HepG2 (cell line): ENCODE data around the gene CNNM3. TPM values are rescaled to one million over a fixed set of nuclear protein-coding genes. Genes with fewer than 3 reads are reported as not detected.
A peak's percentile ranks its signal among the peaks of the same experiment; 100 is the strongest.

ENCODE experiments used
- CBFB ChIP-seq: sonication (generic); formaldehyde crosslinking; IDR thresholded peaks from 2 replicates; pipeline ENCODE4 v1.4.0; 2020; ENCODE audit warnings: missing genetic modification reagents
- HOXA7 ChIP-seq: sonication (generic); formaldehyde crosslinking; IDR thresholded peaks from 2 replicates; pipeline ENCODE4 v1.8.1; 2022; ENCODE audit warnings: mild to moderate bottlenecking, missing genetic modification reagents, moderate library complexity
- LRRFIP1 ChIP-seq: sonication (generic); formaldehyde crosslinking; conservative IDR thresholded peaks from 2 replicates; pipeline ENCODE4 v1.4.0; 2020; ENCODE audit warnings: missing genetic modification reagents
- MED13 ChIP-seq: sonication (generic); formaldehyde crosslinking; IDR thresholded peaks from 2 replicates; pipeline ENCODE4 v1.5.0; 2020; ENCODE audit warnings: missing genetic modification reagents
- XRCC5 ChIP-seq: fragments of 200-400 bp; formaldehyde crosslinking; optimal IDR thresholded peaks from 2 replicates; pipeline ENCODE3; 2017; ENCODE audit warnings: mild to moderate bottlenecking, low read length
- ZFP91 ChIP-seq: sonication (generic); formaldehyde crosslinking; IDR thresholded peaks from 2 replicates; pipeline ENCODE4 v1.9.0; 2022; ENCODE audit warnings: missing genetic modification reagents, mild to moderate bottlenecking, borderline replicate concordance
- ZNF224 ChIP-seq: sonication (generic); formaldehyde crosslinking; IDR thresholded peaks from 2 replicates; pipeline ENCODE4 v1.5.0; 2020; ENCODE audit warnings: mild to moderate bottlenecking, missing genetic modification reagents
- ZNF260 ChIP-seq: sonication (generic); formaldehyde crosslinking; IDR thresholded peaks from 2 replicates; pipeline ENCODE4 v1.4.0; 2020; ENCODE audit warnings: missing genetic modification reagents, low read depth, mild to moderate bottlenecking, borderline replicate concordance
- ZNF660 ChIP-seq: sonication (generic); formaldehyde crosslinking; IDR thresholded peaks from 2 replicates; pipeline ENCODE4 v1.5.1; 2020; ENCODE audit warnings: mild to moderate bottlenecking, low read depth, missing genetic modification reagents, borderline replicate concordance
- polyA plus RNA-seq, 8 experiments: library from polyadenylated mRNA; depleted of rRNA in 3 of 8; stranded (reverse) in 7 of 8; unstranded in 1 of 8; fragments of >200 nt; fragmentation: Illumina TruSeq in 4 of 8; extraction: Trizol in 4 of 8; gene quantifications; 2 replicates each; pipeline versions ENCODE4 v1.2.1 to v1.2.3, GENCODE V29; 2011 to 2016; ENCODE audit warnings: low read depth in 4 of 8, missing spikeins in 1 of 8, mixed read lengths in 1 of 8; ENCODE audit not compliant: insufficient read depth in 1 of 8
- total RNA-seq, 5 experiments: library from RNA; depleted of rRNA; stranded (reverse); fragments of >200 nt; fragmentation: Illumina TruSeq; extraction: Trizol; gene quantifications; 2 replicates each; pipeline ENCODE4 v1.2.3, GENCODE V29; 2016; ENCODE audit warnings: low read depth in 1 of 5
- TF ChIP-seq, protein P1 (sequence below): sonication (generic); formaldehyde crosslinking; IDR thresholded peaks from 2 replicates; pipeline ENCODE4; 2020; ENCODE audit warnings: missing genetic modification reagents, mild to moderate bottlenecking, borderline replicate concordance
- TF ChIP-seq, protein P2 (sequence below): sonication (generic); formaldehyde crosslinking; IDR thresholded peaks from 2 replicates; pipeline ENCODE4 v1.9.0; 2022; ENCODE audit warnings: low read depth, missing genetic modification reagents
- TF ChIP-seq, protein P3 (sequence below): sonication (generic); formaldehyde crosslinking; IDR thresholded peaks from 2 replicates; pipeline ENCODE4 v1.4.0; 2020; ENCODE audit warnings: missing genetic modification reagents, borderline replicate concordance

The CNNM3 gene
- total and polyA plus RNA-seq, 2 of the 13 experiments (the other 11 are each of a cell fraction or from before 2014, with no cell fraction given): 21.2 to 27.9 TPM

DNA sequence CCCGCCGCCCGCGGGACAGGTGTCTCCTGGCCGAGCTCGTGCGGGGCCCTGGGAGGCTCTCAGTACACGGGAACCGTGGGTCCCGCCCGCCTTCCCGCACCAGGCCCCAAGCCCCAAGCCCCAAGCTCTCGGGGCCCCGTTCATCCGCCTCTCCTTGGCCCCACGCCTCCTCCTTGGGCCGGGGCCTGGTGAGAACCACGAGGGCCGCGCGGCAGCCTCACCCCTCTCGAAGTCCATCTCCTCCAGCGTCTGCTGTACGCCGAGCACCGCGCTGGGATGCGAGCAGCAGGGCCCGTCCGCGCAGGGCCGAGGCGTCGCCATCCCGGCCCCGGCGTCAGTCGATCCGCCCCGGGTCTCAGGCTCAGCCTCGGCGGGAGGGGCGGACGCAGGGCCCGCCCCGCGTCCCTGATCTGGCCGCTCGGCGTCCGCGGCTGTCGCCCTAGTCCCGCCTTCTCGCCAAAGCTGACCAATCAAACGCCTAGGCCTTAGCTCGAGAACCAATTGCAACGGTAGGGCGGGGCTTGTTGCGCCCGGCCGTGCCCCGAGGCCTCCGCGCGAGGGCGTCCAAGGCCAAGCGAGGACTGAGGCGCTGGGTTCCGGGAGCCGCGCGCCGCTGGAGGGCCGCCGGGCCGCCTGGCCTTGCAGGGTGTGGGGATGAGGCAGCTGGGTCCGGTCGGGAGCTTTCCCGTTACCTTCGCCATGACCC is 41.8 kb downstream of the CNNM3 start, which contains the start of gene ANKRD39 (continued):
- TF ChIP-seq XRCC5 (peak; percentile 94), ZNF224 (CRISPR knock-in tag) (peak; percentile 37; the same call in 1 of the 2 replicates), ZFP91 (CRISPR knock-in tag) (peak; percentile 93), MED13 (CRISPR knock-in tag) (peak; percentile 59; the same call in 1 of the 2 replicates), CBFB (CRISPR knock-in tag) (peak; percentile 79; the same call in 1 of the 2 replicates), ZNF660 (0 out of 2 replicates have a peak, but pooled peaks have one; percentile 87), HOXA7 (CRISPR knock-in tag) (no peak), LRRFIP1 (CRISPR knock-in tag) (no peak), ZNF260 (no peak)
- TF ChIP-seq, protein P1, sequence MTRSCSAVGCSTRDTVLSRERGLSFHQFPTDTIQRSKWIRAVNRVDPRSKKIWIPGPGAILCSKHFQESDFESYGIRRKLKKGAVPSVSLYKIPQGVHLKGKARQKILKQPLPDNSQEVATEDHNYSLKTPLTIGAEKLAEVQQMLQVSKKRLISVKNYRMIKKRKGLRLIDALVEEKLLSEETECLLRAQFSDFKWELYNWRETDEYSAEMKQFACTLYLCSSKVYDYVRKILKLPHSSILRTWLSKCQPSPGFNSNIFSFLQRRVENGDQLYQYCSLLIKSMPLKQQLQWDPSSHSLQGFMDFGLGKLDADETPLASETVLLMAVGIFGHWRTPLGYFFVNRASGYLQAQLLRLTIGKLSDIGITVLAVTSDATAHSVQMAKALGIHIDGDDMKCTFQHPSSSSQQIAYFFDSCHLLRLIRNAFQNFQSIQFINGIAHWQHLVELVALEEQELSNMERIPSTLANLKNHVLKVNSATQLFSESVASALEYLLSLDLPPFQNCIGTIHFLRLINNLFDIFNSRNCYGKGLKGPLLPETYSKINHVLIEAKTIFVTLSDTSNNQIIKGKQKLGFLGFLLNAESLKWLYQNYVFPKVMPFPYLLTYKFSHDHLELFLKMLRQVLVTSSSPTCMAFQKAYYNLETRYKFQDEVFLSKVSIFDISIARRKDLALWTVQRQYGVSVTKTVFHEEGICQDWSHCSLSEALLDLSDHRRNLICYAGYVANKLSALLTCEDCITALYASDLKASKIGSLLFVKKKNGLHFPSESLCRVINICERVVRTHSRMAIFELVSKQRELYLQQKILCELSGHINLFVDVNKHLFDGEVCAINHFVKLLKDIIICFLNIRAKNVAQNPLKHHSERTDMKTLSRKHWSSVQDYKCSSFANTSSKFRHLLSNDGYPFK (CRISPR knock-in tag): no peak
- TF ChIP-seq, protein P2, sequence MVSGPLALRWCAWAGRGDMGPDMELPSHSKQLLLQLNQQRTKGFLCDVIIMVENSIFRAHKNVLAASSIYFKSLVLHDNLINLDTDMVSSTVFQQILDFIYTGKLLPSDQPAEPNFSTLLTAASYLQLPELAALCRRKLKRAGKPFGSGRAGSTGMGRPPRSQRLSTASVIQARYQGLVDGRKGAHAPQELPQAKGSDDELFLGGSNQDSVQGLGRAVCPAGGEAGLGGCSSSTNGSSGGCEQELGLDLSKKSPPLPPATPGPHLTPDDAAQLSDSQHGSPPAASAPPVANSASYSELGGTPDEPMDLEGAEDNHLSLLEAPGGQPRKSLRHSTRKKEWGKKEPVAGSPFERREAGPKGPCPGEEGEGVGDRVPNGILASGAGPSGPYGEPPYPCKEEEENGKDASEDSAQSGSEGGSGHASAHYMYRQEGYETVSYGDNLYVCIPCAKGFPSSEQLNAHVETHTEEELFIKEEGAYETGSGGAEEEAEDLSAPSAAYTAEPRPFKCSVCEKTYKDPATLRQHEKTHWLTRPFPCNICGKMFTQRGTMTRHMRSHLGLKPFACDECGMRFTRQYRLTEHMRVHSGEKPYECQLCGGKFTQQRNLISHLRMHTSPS (CRISPR knock-in tag): no peak
- TF ChIP-seq, protein P3, sequence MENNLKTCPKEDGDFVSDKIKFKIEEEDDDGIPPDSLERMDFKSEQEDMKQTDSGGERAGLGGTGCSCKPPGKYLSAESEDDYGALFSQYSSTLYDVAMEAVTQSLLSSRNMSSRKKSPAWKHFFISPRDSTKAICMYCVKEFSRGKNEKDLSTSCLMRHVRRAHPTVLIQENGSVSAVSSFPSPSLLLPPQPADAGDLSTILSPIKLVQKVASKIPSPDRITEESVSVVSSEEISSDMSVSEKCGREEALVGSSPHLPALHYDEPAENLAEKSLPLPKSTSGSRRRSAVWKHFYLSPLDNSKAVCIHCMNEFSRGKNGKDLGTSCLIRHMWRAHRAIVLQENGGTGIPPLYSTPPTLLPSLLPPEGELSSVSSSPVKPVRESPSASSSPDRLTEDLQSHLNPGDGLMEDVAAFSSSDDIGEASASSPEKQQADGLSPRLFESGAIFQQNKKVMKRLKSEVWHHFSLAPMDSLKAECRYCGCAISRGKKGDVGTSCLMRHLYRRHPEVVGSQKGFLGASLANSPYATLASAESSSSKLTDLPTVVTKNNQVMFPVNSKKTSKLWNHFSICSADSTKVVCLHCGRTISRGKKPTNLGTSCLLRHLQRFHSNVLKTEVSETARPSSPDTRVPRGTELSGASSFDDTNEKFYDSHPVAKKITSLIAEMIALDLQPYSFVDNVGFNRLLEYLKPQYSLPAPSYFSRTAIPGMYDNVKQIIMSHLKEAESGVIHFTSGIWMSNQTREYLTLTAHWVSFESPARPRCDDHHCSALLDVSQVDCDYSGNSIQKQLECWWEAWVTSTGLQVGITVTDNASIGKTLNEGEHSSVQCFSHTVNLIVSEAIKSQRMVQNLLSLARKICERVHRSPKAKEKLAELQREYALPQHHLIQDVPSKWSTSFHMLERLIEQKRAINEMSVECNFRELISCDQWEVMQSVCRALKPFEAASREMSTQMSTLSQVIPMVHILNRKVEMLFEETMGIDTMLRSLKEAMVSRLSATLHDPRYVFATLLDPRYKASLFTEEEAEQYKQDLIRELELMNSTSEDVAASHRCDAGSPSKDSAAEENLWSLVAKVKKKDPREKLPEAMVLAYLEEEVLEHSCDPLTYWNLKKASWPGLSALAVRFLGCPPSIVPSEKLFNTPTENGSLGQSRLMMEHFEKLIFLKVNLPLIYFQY (CRISPR knock-in tag): peak; percentile 48; the same call in 1 of the 2 replicates
